ENCODE results near the gene SLC4A2. TPM values are rescaled to one million over a fixed set of nuclear protein-coding genes. Genes with fewer than 3 reads are reported as not detected.
A peak's percentile ranks its signal among the peaks of the same experiment; 100 is the strongest.

The SLC4A2 gene
- total RNA-seq, 1 experiment from 2014 or later = 164 TPM

DNA sequence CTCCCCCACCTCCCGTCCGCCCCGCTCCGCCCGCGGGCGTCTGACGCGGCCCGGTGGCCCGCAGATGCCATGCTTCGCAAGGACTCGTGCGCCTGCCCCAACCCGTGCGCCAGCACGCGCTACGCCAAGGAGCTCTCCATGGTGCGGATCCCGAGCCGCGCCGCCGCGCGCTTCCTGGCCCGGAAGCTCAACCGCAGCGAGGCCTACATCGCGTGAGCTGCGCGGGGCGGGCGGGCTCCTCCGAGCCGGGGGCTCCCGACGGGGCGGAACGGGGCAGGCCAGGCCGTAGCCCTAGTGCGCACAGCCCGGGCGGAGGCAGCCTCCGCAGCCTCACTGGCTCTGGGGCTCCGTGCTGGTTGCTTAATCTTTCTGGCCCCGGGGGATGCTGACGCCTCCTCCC, 8.3 kb upstream of the SLC4A2 start (continued):
- TF ChIP-seq, protein P1, sequence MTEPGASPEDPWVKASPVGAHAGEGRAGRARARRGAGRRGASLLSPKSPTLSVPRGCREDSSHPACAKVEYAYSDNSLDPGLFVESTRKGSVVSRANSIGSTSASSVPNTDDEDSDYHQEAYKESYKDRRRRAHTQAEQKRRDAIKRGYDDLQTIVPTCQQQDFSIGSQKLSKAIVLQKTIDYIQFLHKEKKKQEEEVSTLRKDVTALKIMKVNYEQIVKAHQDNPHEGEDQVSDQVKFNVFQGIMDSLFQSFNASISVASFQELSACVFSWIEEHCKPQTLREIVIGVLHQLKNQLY (CRISPR knock-in tag; IDR thresholded peaks at IDR 0.05) = peak; percentile 97
- TF ChIP-seq NR2C2 (CRISPR knock-in tag; IDR thresholded peaks at IDR 0.05) (peak; percentile 65; the same call in 1 of the 2 replicates), JUN (CRISPR knock-in tag; IDR thresholded peaks at IDR 0.05) (peak; percentile 98), GABPB1 (CRISPR knock-in tag; IDR thresholded peaks at IDR 0.05) (no peak), TP53 (CRISPR knock-in tag; IDR thresholded peaks at IDR 0.05) (no peak; the same call in 1 of the 2 replicates), ARID4B (CRISPR knock-in tag; IDR thresholded peaks at IDR 0.05; ENCODE audit: borderline replicate concordance) (peak; percentile 100), CDX4 (CRISPR knock-in tag; IDR thresholded peaks at IDR 0.05; ENCODE audit: borderline replicate concordance) (no peak), TEAD1 (CRISPR knock-in tag; IDR thresholded peaks at IDR 0.05) (peak; percentile 98), NFE2L1 (CRISPR knock-in tag; IDR thresholded peaks at IDR 0.05) (peak; percentile 97), CBFB (CRISPR knock-in tag; IDR thresholded peaks at IDR 0.05; ENCODE audit: low read depth) (no peak; the same call in 1 of the 2 replicates), AR (CRISPR knock-in tag; IDR thresholded peaks at IDR 0.05) (no peak), ZNF416 (CRISPR knock-in tag; IDR thresholded peaks at IDR 0.05) (no peak), ZNF423 (CRISPR knock-in tag; IDR thresholded peaks at IDR 0.05) (no peak), CREB1 (CRISPR knock-in tag; IDR thresholded peaks at IDR 0.05) (peak; percentile 96), PRRX2 (CRISPR knock-in tag; IDR thresholded peaks at IDR 0.05) (no peak), EMX1 (CRISPR knock-in tag; IDR thresholded peaks at IDR 0.05) (no peak), FOXJ3 (CRISPR knock-in tag; IDR thresholded peaks at IDR 0.05; ENCODE audit: borderline replicate concordance) (no peak), RORB (CRISPR knock-in tag; IDR thresholded peaks at IDR 0.05) (no peak), SOX15 (CRISPR knock-in tag; IDR thresholded peaks at IDR 0.05) (no peak), GTF2I (CRISPR knock-in tag; conservative IDR thresholded peaks at IDR 0.05) (no peak), ZNF263 (CRISPR knock-in tag; IDR thresholded peaks at IDR 0.05; ENCODE audit: low read depth) (no peak; the same call in 1 of the 2 replicates)
- TF ChIP-seq, protein P2, sequence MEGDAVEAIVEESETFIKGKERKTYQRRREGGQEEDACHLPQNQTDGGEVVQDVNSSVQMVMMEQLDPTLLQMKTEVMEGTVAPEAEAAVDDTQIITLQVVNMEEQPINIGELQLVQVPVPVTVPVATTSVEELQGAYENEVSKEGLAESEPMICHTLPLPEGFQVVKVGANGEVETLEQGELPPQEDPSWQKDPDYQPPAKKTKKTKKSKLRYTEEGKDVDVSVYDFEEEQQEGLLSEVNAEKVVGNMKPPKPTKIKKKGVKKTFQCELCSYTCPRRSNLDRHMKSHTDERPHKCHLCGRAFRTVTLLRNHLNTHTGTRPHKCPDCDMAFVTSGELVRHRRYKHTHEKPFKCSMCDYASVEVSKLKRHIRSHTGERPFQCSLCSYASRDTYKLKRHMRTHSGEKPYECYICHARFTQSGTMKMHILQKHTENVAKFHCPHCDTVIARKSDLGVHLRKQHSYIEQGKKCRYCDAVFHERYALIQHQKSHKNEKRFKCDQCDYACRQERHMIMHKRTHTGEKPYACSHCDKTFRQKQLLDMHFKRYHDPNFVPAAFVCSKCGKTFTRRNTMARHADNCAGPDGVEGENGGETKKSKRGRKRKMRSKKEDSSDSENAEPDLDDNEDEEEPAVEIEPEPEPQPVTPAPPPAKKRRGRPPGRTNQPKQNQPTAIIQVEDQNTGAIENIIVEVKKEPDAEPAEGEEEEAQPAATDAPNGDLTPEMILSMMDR (IDR thresholded peaks at IDR 0.05) = no peak
- TF ChIP-seq, protein P3, sequence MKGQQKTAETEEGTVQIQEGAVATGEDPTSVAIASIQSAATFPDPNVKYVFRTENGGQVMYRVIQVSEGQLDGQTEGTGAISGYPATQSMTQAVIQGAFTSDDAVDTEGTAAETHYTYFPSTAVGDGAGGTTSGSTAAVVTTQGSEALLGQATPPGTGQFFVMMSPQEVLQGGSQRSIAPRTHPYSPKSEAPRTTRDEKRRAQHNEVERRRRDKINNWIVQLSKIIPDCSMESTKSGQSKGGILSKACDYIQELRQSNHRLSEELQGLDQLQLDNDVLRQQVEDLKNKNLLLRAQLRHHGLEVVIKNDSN (CRISPR knock-in tag; IDR thresholded peaks at IDR 0.05) = peak; percentile 82
- TF ChIP-seq, protein P4, sequence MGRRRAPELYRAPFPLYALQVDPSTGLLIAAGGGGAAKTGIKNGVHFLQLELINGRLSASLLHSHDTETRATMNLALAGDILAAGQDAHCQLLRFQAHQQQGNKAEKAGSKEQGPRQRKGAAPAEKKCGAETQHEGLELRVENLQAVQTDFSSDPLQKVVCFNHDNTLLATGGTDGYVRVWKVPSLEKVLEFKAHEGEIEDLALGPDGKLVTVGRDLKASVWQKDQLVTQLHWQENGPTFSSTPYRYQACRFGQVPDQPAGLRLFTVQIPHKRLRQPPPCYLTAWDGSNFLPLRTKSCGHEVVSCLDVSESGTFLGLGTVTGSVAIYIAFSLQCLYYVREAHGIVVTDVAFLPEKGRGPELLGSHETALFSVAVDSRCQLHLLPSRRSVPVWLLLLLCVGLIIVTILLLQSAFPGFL (CRISPR knock-in tag; IDR thresholded peaks at IDR 0.05; ENCODE audit: borderline replicate concordance) = no peak
- TF ChIP-seq, protein P5, sequence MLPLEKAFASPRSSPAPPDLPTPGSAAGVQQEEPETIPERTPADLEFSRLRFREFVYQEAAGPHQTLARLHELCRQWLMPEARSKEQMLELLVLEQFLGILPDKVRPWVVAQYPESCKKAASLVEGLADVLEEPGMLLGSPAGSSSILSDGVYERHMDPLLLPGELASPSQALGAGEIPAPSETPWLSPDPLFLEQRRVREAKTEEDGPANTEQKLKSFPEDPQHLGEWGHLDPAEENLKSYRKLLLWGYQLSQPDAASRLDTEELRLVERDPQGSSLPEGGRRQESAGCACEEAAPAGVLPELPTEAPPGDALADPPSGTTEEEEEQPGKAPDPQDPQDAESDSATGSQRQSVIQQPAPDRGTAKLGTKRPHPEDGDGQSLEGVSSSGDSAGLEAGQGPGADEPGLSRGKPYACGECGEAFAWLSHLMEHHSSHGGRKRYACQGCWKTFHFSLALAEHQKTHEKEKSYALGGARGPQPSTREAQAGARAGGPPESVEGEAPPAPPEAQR (CRISPR knock-in tag; IDR thresholded peaks at IDR 0.05) = no peak
